Esophagus muscularis mucosa (tissue), 4 donors: ENCODE data around the gene NPC1.

Source experiments
- CTCF ChIP-seq, 3 experiments: fragments of 200-600 bp in 2 of 3; fragments of 450-650 bp in 1 of 3; sonication (generic) in 2 of 3; IDR thresholded peaks; one replicate each; pipeline ENCODE4 v1.5.1; 2017 to 2019; ENCODE audit warnings: antibody characterized with exemption in 3 of 3, mild to moderate bottlenecking in 2 of 3, moderate library complexity in 1 of 3
- EP300 ChIP-seq: sonication (generic); formaldehyde crosslinking; IDR thresholded peaks from one replicate; pipeline ENCODE4 v1.6.1; 2017; ENCODE audit warnings: antibody characterized with exemption
- POLR2A ChIP-seq: fragments of 450-650 bp; IDR thresholded peaks from one replicate; pipeline ENCODE4 v1.6.1; 2017; ENCODE audit warnings: antibody characterized with exemption, moderate library complexity, mild to moderate bottlenecking, low read depth
- POLR2AphosphoS5 ChIP-seq, 2 donors: sonication (generic); formaldehyde crosslinking; IDR thresholded peaks; one replicate each; pipeline ENCODE4 v1.6.1; 2017; ENCODE audit warnings: antibody characterized with exemption in 2 of 2

- TF ChIP-seq POLR2AphosphoS5 (IDR thresholded peaks at IDR 0.05) (no peak), CTCF (IDR thresholded peaks at IDR 0.05) (no peak), EP300 (no peak), POLR2A (no peak)
Measured at GRCh38 chr18:23629444-23629946, 43.2 kb upstream of the NPC1 start.
